Heart left ventricle (tissue), 16 donors: Measurements from ENCODE around the gene STK35. TPM values are rescaled to one million over a fixed set of nuclear protein-coding genes. Genes with fewer than 3 reads are reported as not detected.

Experiments used
- ATAC-seq, 4 donors: fragments of 200-7000 bp; cut with Tn5 transposase; one replicate each; pipeline ENCODE4 v1.9.1; 2020 to 2022; ENCODE audit warnings: moderate library complexity in 4 of 4, mild to moderate bottlenecking in 3 of 4, moderate number of reproducible peaks in 1 of 4
- DNase-seq, 5 donors: peaks; one replicate each; pipeline ENCODE4 v3.0.0-alpha.2; 2020
- H3K27ac ChIP-seq, 12 donors: fragments of 200-600 bp; sonication (generic) in 4 of 12; one replicate each; pipeline versions ENCODE4 v1.5.0 to v1.8.0; 2016 to 2022; ENCODE audit warnings: mild to moderate bottlenecking in 2 of 12
- H3K27me3 ChIP-seq, 9 donors: fragments of 200-600 bp; sonication (generic) in 2 of 9; one replicate each; pipeline versions ENCODE4 v1.5.1 to v1.8.0; 2016 to 2022; ENCODE audit warnings: mild to moderate bottlenecking in 3 of 9
- H3K36me3 ChIP-seq, 9 donors: fragments of 200-600 bp; sonication (generic) in 2 of 9; one replicate each; pipeline versions ENCODE4 v1.5.0 to v1.8.0; 2018 to 2022; ENCODE audit warnings: mild to moderate bottlenecking in 2 of 9
- H3K4me1 ChIP-seq, 12 donors: fragments of 200-600 bp; sonication (generic) in 4 of 12; one replicate each; pipeline versions ENCODE4 v1.5.0 to v1.8.0; 2016 to 2022; ENCODE audit warnings: mild to moderate bottlenecking in 3 of 12
- H3K4me3 ChIP-seq, 12 donors: fragments of 200-600 bp; sonication (generic) in 4 of 12; one replicate each; pipeline versions ENCODE4 v1.5.0 to v1.8.0; 2017 to 2022; ENCODE audit warnings: mild to moderate bottlenecking in 9 of 12, moderate library complexity in 4 of 12
- H3K9me3 ChIP-seq, 12 donors: fragments of 200-600 bp; sonication (generic) in 4 of 12; one replicate each; pipeline versions ENCODE4 v1.5.0 to v1.8.0; 2016 to 2022; ENCODE audit warnings: mild to moderate bottlenecking in 1 of 12
- POLR2A ChIP-seq, 2 donors: fragments of 450-650 bp; IDR thresholded peaks; one replicate each; pipeline ENCODE4 v1.6.1; 2017; ENCODE audit warnings: antibody characterized with exemption in 2 of 2, mild to moderate bottlenecking in 2 of 2, moderate library complexity in 2 of 2
- WGBS, 4 donors: extraction: QIAGEN DNeasy Blood & Tissue Kit in 2 of 4; methylation state at CpG; one replicate each; pipeline versions ENCODE4 v1.1.5 to v1.1.7; 2013 to 2018; 5-methylcytosine and 5-hydroxymethylcytosine counted together
- intact Hi-C, 10 donors: fragments of 100-400 bp; cut with DNase I; formaldehyde crosslinking; loops; one replicate each; pipeline versions ENCODE4 v1.11.1 to v1.14.2; 2022
- polyA plus RNA-seq, 2 donors: library from polyadenylated mRNA; stranded (reverse); fragments of 200-250 nt; gene quantifications; one replicate each; pipeline ENCODE4 v1.2.3, GENCODE V29; 2013
- total RNA-seq, 9 donors: library from RNA; depleted of rRNA in 2 of 9; stranded (reverse); fragments of >200 nt in 2 of 9; fragmentation: NEBNext Ultra II Directional in 3 of 9; extraction: Animal tissue kit (Norgen Biotek cat#: 25700) in 3 of 9; gene quantifications; one replicate each; pipeline versions ENCODE4 v1.1.0 to v1.2.4, GENCODE V29; 2016 to 2023
- TF ChIP-seq, protein P1 (sequence below), 12 donors: fragments of 200-600 bp; sonication (generic) in 4 of 12; IDR thresholded peaks; one replicate each; pipeline versions ENCODE4 v1.5.0 to v1.8.0; 2018 to 2022; ENCODE audit warnings: antibody characterized with exemption in 12 of 12, mild to moderate bottlenecking in 5 of 12
- donor health status: ischemic (EF 13 %, LVEDD 7.1; RV severe dilation, severe dysfunction).
- donor health status: healthy with polysubstance abuse.
- donor health status: DM: no; HTN: yes; CAD: no.
- donor health status: DM: no; HTN: no; CAD: no.
- donor health status: ischemic (EF 25% LVEDD 6.9; RV normal size, moderate dysfunction).
- donor health status: ischemic (EF 25% LVEDD 5.7; RV mildly dilated, moderate dysfunction).
- donor health status: healthy.
- donor health status: DM: yes; HTN: yes; CAD: no.
- donor health status: ischemic (EF 35%, LVEDD 5.7; RV mildly dilated, moderate dysfunction).
- donor health status: nonischemic (EF 11% LVEDD 7.7; RV severe dilation, severe dysfunction).
- donor health status: DM: yes; HTN: yes; CAD: no.
- donor health status: PGD.
- donor health status: ischemic (EF 29% LVEDD 5.4; RV normal size, mild dysfunction).
- donor health status: nonischemic (EF 23%, LVEDD 6.1; RV moderate dilation, normal function).

Gene STK35
- total and polyA plus RNA-seq, 11 donors: 6.0 to 23.0 (median 14.3) TPM

GRCh38 chr20:2156224-2156623 lies 54.6 kb downstream of the STK35 start:
- ATAC-seq (no peak), DNase-seq (no peak)
- Histone ChIP-seq H3K4me1 (peaks cover 0 to 17% (median 12%) of the 10 kb centered on the region in 12 donors), H3K27me3 (no peaks in the 10 kb centered on the region), H3K27ac (no peak overlapping the region), H3K4me3 (no peak overlapping the region), H3K9me3 (no peaks in the 10 kb centered on the region), H3K36me3 (no peaks in the 10 kb centered on the region)
- intact Hi-C loops: no loop called here
- TF ChIP-seq, protein P1, sequence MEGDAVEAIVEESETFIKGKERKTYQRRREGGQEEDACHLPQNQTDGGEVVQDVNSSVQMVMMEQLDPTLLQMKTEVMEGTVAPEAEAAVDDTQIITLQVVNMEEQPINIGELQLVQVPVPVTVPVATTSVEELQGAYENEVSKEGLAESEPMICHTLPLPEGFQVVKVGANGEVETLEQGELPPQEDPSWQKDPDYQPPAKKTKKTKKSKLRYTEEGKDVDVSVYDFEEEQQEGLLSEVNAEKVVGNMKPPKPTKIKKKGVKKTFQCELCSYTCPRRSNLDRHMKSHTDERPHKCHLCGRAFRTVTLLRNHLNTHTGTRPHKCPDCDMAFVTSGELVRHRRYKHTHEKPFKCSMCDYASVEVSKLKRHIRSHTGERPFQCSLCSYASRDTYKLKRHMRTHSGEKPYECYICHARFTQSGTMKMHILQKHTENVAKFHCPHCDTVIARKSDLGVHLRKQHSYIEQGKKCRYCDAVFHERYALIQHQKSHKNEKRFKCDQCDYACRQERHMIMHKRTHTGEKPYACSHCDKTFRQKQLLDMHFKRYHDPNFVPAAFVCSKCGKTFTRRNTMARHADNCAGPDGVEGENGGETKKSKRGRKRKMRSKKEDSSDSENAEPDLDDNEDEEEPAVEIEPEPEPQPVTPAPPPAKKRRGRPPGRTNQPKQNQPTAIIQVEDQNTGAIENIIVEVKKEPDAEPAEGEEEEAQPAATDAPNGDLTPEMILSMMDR (IDR thresholded peaks at IDR 0.05): no peak
- no peak for TF ChIP-seq POLR2A (IDR thresholded peaks at IDR 0.05)
- WGBS, 4 donors: 88 to 94% (median 93%) methylated on average over 4 of the region's 4 CpGs

DNA sequence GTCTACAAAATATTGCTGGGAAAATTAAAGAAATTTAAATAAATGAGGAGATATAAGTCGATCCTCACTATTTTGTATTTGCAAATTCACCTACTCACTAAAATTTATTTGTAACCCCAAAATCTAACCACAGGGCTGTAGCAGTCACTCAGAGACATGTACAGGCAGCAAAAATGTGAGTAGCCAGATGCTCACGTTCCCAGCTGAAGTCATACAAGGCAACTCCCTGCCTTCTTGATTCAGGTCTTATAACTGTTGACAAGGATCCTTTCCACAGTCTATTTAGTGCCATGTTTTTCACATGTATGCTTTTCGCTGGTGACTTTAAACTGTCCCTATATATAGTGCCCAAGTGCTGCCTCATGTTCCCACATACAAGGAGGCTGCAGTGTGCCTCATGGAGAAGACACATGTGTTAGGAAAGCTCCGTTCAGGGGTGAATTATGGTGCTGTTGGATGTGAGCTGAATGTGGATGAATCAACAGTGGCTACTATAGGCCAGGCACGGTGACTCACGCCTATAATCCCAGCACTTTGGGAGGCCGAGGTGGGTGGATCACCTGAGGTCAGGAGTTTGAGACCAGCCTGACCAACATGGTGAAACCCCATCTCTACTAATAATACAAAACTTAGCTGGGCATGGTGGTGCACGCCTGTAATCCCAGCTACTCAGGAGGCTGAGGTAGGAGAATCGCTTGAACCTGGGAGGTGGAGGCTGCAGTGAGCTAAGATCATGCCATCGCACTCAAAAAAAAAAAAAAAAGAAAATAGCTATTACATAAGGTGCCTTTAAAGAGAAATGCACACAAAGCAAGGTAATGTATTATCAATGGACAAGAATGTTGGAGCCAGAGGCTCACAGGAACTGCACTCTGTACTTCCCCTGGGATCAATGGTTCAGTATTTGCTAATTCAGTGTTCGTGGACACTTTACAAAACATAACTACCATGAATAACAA lies 55.3 kb downstream of the STK35 start:
- no peak for TF ChIP-seq POLR2A (IDR thresholded peaks at IDR 0.05)
- TF ChIP-seq, protein P1 (IDR thresholded peaks at IDR 0.05): no peak
- intact Hi-C loops: no loop called here
- H3K4me1 ChIP-seq: peaks cover 0 to 10% (median 7%) of the 10 kb centered on the region in 12 donors
- 92 to 94% (median 93%) methylated on average over 11 of the region's 11 CpGs for WGBS, 4 donors
- H3K36me3 ChIP-seq: no peaks in the 10 kb centered on the region
- no peak overlapping the region for H3K27ac ChIP-seq
- DNase-seq: no peak
- H3K27me3 ChIP-seq: no peaks in the 10 kb centered on the region
- H3K4me3 ChIP-seq: no peak overlapping the region
- ATAC-seq: no peak
- no peaks in the 10 kb centered on the region for H3K9me3 ChIP-seq

- ATAC-seq: peak in 1 of 4 donors; percentile 31
- DNase-seq: no peak
- no peak for TF ChIP-seq POLR2A (IDR thresholded peaks at IDR 0.05)
- TF ChIP-seq, protein P1 (IDR thresholded peaks at IDR 0.05): no peak
- Histone ChIP-seq H3K9me3 (no peaks in the 10 kb centered on the region), H3K27me3 (no peaks in the 10 kb centered on the region), H3K4me1 (no peaks in the 10 kb centered on the region), H3K27ac (no peak overlapping the region), H3K4me3 (no peak overlapping the region), H3K36me3 (no peaks in the 10 kb centered on the region)
- intact Hi-C loops: loop anchor here in 1 of 10 donors (10.0 kb wide), 1 partner anchor 397 kb away; no protein-coding TSS in a partner anchor
- 71 to 86% (median 78%) methylated on average over 11 to 12 of the region's 12 CpGs for WGBS, 4 donors
These were observed 60.6 kb downstream of the STK35 start for GRCh38 chr20:2162125-2162822.

DNA sequence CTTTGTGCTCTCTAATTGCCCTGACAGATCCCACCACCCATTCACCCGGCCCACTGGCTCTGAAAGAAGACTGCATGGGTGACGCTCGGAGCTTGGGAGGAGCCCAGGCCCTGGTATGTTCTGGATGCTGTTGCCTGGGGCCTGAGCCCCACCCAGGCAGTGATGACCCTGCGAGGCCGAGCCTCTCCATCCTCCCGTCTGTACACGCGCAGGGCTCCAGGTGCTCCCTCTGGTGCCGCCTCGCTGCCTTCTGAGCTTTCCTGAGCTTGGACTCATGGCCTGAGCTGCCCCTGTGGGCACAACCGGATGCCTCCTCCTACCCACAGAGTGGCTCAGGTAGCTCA lies 61.2 kb downstream of the STK35 start:
- peak in 1 of 4 donors; percentile 33 for ATAC-seq

More for the DNA sequence above, 61.2 kb downstream of the STK35 start:
- H3K9me3 ChIP-seq: no peaks in the 10 kb centered on the region
- no peaks in the 10 kb centered on the region for H3K36me3 ChIP-seq
- H3K4me3 ChIP-seq: no peak overlapping the region
- DNase-seq: no peak
- intact Hi-C loops: loop anchor here in 1 of 10 donors (10.0 kb wide), 1 partner anchor 398 kb away; no protein-coding TSS in a partner anchor
- no peak overlapping the region for H3K27ac ChIP-seq
- 86 to 93% (median 88%) methylated on average over 10 to 11 of the region's 11 CpGs for WGBS, 4 donors
- H3K4me1 ChIP-seq: no peaks in the 10 kb centered on the region
- TF ChIP-seq, protein P1 (IDR thresholded peaks at IDR 0.05): no peak
- TF ChIP-seq POLR2A (IDR thresholded peaks at IDR 0.05): no peak
- H3K27me3 ChIP-seq: no peaks in the 10 kb centered on the region
